Left renal pelvis (tissue), 4 donors: ENCODE results near the gene CLSTN1. TPM values are rescaled to one million over a fixed set of nuclear protein-coding genes. Genes with fewer than 3 reads are reported as not detected.
"Not testable (repeated sequence)": the region's sequence is repeated elsewhere in the genome, so short reads cannot be mapped to it uniquely, and the experiment has no call there.

ENCODE experiments used
- DNase-seq, 4 donors: peaks; one replicate each; pipeline ENCODE4 v3.0.0-alpha.2; 2013; ENCODE audit warnings: low read depth in 4 of 4, low spot score in 3 of 4
- polyA plus RNA-seq, 4 donors: library from polyadenylated mRNA; unstranded; fragments of 120-200 nt; gene quantifications; one replicate each; pipeline ENCODE4 v1.2.1, GENCODE V29; 2013; ENCODE audit not compliant: insufficient read length in 4 of 4

The CLSTN1 gene
- polyA plus RNA-seq, 4 donors, result 137 to 159 (median 154) TPM

DNA sequence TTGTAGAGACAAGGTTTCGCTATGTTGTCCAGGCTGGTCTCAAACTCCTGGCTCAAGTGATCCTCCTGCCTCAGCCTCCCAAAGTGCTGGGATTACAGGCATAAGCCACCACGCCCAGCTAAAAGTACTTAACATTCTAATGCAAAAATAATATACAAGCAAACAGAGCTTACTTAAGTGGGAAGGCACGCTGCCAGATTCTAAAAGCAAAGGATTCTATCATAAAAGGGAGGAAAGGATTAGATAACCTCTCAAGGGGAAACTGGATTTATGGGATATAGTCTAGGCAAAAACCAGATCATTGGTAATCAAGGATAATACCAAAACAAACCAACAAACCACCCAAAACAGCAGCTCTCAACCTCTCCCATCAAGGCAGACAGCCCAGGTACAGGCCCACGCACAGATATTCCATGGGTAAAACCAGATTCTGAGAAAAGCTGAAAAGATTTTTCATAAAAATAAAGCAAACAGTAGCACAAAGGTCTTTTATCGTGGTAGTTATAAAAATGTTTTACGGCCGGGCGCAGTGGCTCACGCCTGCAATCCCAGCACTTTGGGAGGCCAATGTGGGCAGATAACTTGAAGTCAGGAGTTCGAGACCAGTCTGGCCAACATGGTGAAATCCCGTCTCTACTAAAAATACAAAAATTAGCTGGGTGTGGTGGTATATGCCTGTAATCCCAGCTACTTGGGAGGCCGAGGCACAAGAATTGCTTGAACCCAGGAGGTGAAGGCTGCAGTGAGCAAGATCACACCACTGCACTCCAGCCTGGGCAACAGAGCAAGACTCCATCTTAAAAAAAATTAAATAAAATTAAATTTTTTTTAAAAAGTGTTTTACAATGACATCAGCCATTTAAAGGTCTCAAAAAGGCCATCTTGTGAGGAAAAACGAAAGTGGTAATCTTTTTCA, 20.5 kb downstream of the CLSTN1 start:
- DNase-seq, result not testable (repeated sequence)

GRCh38 chr1:9801909-9802308, 21.9 kb downstream of the CLSTN1 start:
- DNase-seq, result no peak

DNA sequence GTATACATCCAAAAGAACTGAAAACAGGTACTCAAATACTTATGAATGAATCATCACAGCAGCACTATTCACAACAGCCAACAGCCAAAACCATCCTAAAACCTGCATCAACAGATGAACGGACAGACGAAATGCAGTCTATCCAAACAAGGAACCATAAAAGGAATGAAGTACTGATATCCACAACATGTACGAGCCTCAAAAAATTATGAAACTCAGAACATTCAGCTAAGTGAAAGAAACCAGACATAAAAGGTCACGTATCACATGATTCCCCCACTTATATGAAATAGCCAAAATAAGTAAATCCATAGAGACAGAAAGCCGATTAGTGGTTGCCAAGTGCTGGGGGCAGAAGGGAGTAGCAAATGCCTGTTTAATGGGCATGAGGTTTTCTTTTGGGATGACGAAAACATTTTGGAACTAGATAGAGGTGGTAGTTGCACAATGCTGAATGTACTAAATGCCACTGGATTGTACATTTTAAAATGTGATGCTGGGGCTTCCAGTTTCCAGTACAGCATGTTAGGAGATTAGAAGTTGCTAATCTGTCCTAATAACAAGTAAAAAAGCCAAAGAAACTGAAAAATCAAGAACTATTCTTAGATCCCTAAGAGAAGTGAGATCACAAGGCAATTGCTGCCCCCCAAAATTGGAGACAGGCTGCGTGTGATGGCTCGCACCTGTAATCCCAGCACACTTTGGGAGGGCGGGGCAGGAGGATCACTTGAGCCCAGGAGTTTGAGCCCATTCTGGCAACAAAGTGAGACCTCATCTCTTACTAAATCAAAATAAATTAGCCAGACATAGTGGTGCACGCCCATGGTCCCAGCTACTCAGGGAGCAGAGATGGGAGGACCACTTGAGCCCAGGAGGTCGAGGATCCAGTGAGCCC, 25.3 kb downstream of the CLSTN1 start:
- no peak for DNase-seq

DNA sequence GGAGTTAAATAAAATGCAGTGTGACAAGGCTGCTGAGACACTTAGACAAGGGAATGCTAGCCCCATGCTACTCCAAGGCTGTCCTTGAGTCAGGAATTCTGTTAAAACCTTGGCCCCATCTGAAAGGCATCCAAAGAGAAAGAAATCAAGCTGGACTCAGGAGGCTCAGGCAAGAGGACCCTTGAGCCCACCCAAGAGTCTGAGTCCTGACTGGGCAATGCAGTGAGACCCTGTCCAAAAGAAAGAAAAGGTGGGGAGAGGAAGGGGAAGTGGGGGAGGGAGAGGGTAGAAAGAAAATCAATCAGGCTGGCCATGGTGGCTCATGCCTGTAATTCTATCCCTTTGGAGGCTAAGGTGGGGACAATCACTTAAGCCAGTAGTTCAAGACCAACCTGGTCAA, 26.7 kb downstream of the CLSTN1 start:
- no peak for DNase-seq

GRCh38 chr1:9794081-9794480, 29.7 kb downstream of the CLSTN1 start:
- DNase-seq, result no peak

- DNase-seq, result no peak
Measured at GRCh38 chr1:9793291-9793690, 30.5 kb downstream of the CLSTN1 start.

DNA sequence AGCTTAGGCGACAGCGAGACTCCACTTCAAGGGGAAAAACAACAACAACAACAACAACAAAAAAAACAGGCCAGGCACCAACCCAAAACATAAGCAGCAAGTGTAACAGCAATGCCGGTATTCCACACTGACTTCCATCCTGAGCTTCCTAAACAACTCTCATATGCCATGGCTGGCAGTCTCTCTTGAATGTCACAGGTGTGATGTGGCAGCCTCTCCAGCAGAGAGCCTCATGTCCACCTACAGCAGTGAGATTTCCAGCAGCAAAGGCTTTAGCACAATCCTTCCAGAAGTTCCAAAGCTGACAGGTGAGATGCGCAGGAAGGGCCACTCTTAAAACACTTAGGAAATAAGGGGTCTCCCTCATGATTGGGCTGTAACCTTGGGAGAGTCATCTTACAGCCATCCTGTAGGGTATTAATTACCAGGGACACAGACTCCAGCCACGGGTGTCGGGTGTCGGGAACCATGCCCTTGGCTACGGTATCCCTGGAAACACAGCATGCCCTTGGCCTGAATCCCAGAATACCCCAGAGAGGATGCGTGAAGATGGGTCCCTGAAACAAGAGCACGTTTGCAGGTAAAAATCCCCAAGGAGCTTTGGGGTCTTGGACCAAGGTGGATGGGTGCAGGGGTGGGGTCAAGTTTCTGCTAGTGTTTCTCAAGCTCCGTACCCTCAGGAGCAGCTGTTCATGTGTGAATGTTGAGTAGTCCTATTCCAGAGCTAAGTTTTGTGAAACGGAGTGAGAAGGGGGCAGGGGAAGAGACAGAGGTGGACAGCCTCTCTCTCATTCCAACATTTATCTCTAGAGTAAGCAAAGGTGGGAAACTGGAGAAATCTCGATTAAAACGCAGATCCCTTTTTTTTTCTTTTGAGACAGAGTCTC, 31.4 kb downstream of the CLSTN1 start:
- DNase-seq, result peak in 1 of 4 donors; percentile 73

DNA sequence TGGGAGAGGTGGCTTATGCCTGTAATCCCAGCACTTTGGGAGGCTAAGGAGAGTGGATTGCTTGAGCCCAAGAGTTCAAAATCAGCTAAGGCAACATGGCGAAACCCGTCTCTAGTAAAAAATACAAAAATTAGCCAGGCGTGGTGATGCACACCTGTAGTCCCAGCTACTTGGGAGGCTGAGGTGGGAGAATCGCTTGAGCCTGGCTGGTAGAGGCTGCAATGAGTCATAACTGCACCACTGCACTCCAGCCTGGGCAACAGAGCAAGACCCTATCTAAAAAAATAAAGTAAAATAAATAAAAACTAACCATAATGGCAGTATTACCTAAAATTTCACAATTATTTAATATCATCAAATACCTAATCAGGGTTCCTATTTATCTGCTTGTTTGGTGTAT, 34.1 kb downstream of the CLSTN1 start:
- DNase-seq, result not testable (repeated sequence)

- DNase-seq, result no peak
Measured at GRCh38 chr1:9787702-9788101, 36.1 kb downstream of the CLSTN1 start.

DNA sequence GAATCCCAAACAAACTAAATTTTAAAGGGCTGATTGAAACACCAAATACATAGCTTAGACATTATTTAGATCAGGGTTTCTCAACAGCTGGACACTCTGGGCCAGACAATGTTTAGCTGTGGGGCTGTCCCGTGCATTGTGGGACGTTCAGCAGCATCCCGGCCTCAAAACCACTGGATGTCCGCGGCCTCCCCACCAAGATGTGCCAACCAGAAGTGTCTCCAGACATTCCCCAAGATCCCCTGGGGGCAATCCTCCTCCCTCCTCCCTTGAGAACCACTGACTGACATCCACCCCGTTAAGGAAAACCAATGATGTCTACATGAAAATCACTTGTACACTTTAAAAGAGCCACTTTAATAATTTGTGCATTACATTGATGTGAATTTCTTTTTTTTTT, 38.4 kb downstream of the CLSTN1 start:
- no peak for DNase-seq

- DNase-seq, result peak in 1 of 4 donors; percentile 36
Measured at GRCh38 chr1:9784508-9785133, 39.1 kb downstream of the CLSTN1 start.

DNA sequence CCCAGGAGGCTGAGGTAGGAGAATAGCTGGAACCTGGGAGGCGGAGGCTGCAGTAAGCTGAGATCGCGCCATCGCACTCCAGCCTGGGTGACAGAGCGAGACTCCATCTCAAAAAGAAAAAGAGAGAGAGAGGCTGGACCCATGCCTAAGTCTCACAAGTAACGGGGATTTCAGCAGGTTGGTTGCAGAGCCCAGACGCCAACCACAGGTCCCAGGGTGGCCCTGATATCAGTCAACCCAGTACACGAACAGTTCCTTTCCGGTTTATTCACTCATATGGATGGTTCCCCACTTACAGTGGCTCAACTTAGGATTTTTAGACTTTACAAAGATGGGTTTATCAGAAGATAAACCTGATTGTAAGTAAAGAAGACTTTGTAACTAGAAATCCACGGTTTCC, 40.9 kb downstream of the CLSTN1 start:
- DNase-seq, result no peak

GRCh38 chr1:9782116-9782751, 41.5 kb downstream of the CLSTN1 start:
- no peak for DNase-seq

DNA sequence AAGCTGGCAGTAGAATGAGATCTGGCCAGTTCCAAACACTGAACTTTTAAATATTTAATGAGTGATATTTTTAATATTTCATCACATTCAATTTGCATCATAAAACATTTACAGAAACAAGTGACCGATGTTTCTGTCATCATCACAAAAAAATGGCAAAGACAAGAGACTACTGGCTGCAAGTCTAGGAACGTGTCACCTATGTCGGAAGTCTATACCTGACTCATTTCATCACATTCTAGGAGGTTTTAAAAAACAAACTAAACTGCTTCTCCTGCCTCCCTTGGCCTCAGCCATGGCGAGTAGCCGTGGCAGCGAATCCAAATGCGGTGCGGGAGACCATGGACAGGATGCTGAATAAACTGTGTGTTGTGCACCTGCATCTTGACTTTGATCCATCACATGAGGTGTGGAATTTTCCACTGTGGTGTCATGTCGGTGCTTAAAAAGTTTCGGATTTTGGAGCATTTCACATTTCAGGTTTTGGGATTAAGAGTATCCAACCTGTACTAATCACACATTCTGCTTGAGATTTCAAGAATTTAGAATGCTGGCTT, 43.1 kb downstream of the CLSTN1 start:
- no peak for DNase-seq

- DNase-seq, result no peak
Measured at GRCh38 chr1:9778905-9779304, 44.9 kb downstream of the CLSTN1 start.

DNA sequence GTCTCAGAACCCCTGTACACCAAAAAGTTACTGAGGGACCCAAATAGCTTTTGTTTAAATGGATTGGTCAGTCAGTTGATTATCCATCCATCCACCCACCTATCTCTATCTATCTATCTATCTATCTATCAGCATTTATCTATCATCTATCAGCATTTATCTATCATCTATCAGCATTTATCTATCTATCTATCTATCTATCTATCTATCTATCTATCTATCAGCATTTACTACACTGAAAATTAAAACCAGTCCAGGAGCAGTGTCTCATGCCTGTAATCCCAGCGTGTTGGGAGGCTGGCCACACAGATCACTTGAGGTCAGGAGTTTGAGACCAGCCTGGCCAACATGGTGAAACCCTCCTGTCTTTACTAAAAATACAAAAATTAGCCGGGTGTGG, 47.1 kb downstream of the CLSTN1 start:
- no peak for DNase-seq

DNA sequence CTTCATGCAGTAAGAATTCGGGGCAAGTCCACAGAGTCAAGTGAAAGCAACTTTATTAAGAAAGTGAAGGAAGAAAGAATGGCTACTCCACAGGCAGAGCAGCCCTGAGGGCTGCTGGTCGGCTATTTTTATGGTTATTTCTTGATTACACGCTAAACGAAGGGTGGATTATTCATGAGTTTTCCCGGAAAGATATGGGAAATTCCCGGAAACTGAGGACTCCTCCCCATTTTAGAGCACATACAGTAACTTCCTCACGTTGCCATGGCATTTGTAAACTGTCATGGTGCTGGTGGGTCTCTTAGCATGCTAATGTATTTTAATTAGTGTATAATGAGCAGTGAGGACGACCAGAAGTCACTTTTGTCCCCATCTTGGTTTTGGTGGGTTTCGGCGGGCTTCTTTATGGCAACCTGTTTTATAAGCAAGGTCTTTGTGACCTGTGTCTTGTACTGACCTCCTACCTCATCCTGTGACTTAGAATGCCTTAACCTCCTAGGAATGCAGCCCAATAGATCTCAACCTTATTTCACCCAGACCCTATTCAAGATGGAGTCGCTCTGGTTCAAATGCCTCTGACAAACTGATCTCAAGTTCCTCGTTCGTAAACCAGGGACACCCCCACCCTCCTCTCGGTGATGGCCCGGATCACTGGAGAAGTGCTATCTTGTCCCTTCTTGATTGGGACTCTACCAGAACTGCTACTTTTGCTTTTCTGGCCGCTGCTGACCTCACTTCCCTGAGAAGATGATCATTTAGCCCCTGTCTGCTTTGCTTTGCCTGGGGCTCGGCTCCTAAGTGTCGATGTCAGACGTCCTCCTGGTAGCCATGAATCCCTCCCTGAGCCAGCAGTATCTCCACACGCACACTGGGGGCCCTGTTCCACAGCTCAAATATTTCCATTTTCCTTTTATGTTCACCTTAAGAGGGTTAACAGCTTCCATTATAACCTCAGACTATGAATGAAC, 48.8 kb downstream of the CLSTN1 start:
- no peak for DNase-seq

DNA sequence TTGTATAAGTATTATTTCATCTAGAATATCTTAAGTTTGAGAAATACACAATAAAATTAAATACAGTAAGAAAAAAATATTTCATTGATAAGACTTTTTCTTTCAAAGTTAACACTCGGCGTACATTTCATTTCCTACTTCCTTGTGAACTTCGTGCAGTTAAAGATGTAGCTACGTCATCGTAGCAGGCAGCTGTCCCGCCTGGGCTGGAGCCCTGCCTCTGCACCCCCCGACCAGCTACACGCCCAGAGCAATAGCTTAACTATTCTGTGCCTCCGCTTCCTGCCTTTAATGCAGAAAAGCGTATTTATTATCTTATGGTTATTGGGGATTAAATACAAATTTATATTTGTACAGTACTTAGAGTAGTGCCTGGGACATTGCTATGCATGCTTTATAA, 53.5 kb downstream of the CLSTN1 start:
- no peak for DNase-seq
